Measurements from ENCODE around the gene CYP2F1.
"Not testable (repeated sequence)": the region's sequence is repeated elsewhere in the genome, so short reads cannot be mapped to it uniquely, and the experiment has no call there.

Gene CYP2F1, protein sequence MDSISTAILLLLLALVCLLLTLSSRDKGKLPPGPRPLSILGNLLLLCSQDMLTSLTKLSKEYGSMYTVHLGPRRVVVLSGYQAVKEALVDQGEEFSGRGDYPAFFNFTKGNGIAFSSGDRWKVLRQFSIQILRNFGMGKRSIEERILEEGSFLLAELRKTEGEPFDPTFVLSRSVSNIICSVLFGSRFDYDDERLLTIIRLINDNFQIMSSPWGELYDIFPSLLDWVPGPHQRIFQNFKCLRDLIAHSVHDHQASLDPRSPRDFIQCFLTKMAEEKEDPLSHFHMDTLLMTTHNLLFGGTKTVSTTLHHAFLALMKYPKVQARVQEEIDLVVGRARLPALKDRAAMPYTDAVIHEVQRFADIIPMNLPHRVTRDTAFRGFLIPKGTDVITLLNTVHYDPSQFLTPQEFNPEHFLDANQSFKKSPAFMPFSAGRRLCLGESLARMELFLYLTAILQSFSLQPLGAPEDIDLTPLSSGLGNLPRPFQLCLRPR

DNA sequence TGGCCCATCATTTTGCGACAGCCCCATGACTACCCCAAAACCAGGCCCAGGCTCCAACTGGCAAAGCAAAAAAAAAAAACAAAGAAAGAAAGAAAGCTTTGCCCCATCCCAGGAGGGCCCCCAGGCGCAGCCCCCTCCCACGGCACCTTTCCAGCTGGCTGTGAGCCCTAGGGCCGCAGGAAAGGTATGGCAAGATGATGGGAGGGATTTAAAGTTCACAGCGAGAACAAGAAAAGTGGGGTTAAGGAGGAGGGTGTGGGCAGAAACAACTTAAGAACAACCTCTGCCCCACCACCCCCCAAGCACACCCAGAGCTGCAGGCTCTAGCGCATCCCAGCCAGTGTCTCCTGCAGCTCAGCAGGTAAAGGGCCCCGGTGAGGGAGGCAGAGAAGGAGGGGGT, at the start of gene CYP2F1:
CYP2F1 (plus strand) TSS at position 301 of the 400 bp plus-strand sequence. CDS start 1,757 bp downstream, outside the sequence.
- no peak for DNase-seq (ENCODE audit: low spot score)

DNA sequence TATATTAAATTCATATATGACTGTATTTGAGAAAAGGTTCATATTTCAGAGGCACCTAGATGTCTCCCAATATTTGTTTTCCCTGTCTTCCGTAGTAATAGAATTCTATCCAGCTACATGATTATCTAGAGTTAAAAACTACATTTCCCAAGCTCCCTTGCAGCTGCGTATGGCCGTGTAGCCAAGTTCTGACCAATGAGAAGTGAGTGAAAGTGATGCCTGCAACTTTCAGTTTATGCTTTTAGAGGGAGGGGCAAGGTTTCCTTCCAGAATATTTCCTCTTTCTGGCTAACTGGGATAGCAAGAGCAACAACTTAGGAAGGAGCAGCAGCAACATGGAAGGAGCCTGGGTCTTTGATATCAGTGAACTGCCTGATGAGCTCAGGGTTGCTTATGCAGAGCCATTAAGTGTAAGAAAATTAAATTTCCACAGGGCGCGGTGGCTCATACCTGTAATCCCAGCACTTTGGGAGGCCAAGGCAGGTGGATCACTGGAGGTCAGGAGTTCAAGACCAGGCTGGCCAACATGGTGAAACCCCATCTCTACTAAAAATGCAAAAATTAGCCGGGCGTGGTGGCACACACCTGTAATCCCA, 49.2 kb upstream of the CYP2F1 start:
- DNase-seq (ENCODE audit: low spot score), result no peak

DNA sequence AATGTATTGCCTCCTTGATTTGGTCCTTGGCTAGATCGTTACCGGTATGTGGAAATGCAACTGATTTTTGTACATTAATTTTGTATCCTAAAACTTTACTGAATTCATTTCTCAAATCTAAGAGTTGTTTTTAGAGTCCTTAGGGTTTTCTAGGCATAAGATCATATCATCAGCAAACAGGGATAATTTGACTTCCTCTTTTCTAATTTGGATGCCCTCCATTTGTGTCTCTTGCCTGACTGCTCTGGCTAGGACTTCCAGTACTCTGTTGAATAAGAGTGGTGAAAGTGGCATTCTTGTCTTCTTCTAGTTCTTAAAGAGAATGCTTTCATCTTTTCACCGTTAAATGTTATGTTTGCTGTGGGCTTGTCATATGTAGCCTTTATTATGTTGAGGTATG, 37.9 kb upstream of the CYP2F1 start:
- DNase-seq (ENCODE audit: low spot score), result no peak

DNA sequence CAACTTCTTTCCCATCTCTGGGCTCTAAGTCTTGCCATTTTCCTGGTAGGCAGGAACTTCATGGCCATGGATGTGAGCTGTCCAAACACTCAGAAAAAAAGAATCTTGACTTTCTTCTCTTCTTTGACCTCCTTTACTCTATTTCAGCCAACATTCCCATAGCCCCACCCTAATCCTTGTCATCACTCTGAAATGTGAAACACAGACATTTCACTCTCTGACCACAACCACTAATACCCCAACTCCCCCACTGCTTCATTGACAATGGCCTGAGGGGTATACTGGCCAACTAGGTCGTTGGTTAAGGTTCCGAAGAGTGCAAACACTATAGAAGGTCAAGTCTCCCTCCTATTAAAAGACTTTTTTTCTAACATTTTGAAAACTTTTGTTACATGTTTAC, 30.7 kb upstream of the CYP2F1 start:
- DNase-seq (ENCODE audit: low spot score), result no peak

DNA sequence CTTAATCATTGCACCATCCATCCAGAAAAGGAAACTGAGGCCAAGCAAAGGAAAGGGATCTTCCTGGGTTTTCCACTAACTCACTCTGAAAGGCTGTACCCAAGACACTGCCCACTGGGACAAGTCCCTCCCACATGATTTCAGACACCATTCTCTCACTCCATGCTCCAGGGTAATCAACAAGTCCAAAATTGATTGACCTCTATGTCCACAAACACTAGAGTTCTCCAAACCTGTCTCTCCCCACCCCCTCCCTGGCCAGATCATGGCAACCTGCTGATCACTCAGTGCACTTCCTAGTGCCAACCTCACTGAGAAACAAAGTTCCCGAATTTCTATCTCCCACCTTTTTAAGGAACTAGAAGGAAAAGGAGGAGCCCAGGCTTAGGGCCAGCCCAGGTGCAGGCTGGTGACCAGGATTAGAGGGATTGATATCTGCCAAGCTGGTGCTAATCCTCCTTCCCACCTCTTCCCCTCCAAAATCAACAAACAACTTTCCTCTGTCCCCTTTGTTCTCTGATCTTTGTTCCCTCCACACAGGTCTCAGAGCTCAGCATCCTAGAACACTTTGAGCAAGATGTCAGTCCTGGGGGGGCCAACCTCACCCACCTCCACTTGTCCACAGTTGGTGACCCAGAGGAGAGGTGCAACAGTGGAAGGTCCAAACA, 28.4 kb upstream of the CYP2F1 start:
- DNase-seq (ENCODE audit: low spot score), result no peak

DNA sequence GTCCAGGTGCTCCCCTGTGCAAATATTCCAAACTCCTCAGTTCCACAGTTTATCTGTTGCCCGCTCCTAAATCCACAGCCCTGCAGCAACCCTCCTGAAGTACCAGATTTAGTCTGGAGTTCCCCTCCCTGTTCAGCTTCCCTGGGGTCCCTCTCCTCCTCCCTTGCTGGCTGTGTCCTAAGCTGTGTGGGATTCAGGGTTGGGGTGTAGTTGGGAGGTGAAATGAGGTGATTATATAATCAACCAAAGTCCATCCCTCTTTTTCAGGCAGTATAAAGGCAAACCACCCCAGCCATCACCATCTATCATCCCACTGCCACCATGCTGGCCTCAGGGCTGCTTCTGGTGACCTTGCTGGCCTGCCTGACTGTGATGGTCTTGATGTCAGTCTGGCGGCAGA, 26.1 kb upstream of the CYP2F1 start, which contains the start of gene CYP2A13:
CYP2A13 (plus strand) TSS at position 301 of the 400 bp plus-strand sequence; CDS start at position 322, 21 bp downstream.
- no peak for DNase-seq (ENCODE audit: low spot score)

DNA sequence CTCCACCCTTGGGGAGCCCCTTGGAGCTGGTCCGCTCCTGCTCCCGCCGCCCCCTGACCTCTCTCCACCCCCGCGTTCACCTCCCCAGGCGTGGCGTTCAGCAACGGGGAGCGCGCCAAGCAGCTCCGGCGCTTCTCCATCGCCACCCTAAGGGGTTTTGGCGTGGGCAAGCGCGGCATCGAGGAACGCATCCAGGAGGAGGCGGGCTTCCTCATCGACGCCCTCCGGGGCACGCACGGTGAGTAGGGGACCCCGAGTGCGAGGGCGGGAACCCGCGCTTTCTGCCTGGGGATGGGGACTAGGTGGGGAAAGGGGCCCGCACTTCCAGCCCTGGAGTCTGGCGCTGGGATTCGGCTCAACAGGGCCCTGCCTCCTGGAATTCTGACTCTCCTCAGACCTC, 24.3 kb upstream of the CYP2F1 start:
- DNase-seq (ENCODE audit: low spot score), result no peak

DNA sequence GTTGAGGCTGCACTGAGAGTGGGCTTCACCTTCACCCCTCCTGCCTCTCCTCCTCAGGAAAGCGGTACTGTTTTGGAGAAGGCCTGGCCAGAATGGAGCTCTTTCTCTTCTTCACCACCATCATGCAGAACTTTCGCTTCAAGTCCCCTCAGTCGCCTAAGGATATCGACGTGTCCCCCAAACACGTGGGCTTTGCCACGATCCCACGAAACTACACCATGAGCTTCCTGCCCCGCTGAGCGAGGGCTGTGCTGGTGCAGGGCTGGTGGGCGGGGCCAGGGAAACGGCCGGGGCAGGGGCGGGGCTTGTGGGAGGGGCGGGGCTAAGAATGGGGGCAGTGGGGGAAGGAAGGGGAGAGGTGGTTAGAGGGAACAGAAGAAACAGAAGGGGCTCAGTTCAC, 18.5 kb upstream of the CYP2F1 start:
- DNase-seq (ENCODE audit: low spot score), result no peak

DNA sequence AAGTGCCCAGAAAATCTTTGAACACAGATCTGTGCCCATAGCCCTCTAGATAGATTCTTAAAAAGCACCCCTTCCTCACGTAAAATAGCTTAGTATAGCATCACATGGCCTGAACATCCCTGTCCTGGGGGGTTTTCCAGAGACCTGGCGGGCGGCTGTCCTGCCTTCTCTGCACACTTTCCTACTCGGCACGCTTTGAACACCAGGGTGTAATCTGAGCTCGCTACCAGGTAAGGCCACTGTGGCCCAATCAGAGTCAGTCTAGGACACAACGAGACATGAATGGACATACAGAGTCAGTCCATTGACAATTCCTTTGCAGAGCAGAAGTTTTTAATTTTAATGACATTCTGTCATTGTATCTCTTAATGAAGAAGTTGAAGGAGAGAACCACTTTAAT, 17.9 kb upstream of the CYP2F1 start:
- no peak for DNase-seq (ENCODE audit: low spot score)

DNA sequence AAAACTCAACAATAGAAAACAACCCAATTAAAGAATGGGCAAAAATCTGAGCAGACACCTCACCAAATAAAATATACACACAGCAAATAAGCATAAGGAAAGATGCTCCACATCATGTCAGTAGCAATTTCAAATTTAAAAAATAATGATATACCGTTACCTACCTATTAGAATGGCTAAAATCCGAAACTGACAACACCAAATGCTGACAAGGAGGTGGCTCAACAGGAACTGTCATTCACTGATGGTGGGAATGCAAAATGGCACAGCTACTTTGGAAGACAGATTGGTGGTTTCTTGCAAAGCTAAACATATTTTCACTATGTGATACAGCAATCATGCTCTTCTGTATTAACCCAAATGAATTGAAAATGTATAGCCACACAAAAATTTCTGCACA, 16.9 kb upstream of the CYP2F1 start:
- DNase-seq (ENCODE audit: low spot score), result no peak

DNA sequence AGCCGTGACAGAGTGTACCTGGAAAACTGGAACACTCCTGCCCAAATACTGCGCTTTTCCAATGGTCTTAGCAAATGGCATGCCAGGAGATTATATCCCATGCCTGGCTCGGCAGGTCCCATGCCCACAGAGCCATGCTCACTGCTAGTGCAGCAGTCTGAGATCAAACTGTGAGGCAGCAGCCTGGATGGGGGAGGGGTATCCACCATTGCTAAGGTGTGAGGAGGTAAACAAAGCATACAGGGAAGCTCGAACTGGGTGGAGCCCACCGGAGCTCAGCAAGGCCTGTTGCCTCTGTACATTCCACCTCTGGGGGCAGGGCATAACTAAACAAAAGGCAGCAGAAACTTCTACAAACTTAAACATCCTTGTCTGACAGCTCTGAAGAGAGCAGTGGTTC, 15.5 kb upstream of the CYP2F1 start:
- DNase-seq (ENCODE audit: low spot score), result no peak

DNA sequence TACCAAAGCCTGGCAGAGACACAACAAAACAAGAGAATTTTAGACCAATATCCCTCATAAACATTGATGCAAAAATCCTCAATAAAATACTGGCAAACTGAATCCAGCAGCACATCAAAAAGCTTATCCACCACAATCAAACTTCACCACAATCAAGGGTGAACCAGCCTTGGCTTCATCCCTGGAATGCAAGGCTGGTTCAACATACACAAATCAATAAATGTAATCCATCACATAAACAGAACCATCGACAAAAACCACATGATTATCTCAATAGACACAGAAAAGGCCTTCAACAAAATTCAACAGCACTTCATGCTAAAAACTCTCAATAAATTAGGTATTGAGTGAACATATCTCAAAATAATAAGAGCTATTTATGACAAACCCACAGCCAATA, 12.0 kb upstream of the CYP2F1 start:
- not testable (repeated sequence) for DNase-seq (ENCODE audit: low spot score)

DNA sequence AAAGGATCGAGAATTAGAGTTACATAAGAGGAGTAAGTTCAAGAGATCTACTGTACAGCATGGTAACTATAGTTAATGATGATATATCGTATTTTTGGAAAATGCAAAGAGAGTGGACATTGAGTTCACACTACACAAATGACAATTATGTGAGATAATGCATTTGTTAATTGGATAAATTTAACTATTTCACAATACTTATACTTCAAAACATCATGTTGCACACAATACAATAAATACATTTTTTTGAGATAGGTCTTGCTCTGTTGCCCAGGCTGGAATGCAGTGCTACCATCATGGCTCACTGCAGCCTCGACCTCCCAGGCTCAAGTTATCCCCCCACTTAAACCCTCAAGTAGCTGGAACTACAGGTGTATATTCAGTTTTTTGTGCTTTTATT, 8.1 kb upstream of the CYP2F1 start:
- no peak for DNase-seq (ENCODE audit: low spot score)

DNA sequence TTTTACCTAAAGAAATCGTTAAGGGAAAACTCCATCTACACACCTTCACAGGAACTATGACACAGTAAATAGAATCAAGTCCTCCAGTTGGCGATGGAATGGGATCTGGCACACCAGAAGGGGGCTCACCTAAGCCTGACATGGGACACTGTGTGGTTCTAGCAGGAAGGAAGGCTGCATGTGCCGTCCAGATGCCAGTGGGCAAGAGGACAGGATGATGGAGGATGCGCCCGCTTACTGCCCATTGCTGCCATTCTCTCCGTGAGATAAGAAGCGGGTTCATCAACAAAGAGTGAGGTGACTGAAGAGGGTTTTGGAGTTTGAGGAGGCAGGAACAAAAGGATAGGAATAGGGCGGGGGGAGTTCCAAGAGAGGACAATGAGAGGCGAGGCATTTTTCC, 2.9 kb upstream of the CYP2F1 start:
- DNase-seq (ENCODE audit: low spot score), result no peak

DNA sequence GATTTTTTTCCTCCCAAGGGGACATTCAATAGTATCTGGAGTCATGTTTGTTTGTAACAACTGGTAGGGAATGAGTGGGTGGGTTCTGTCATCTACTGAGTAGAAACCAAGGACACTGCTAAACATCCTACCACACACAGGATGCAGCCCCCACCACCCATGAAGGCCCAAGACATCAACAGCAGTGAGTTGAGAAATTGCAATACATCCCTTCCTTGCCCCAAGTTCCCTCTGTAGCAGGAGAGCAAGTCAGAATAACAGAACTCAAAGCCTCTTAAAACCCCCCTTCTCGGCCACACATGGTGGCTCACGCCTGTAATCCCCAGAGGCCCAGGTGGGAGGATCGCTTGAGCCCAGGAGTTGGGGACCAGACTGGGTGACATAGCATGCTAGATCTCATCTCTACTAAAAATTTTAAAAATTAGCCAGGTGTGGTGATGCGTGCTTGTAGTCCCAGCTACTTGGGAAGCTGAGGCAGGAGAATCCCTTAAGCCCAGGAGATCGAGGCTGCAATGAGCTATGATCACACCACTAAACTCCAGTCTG, 2.4 kb upstream of the CYP2F1 start:
- DNase-seq (ENCODE audit: low spot score), result no peak

DNA sequence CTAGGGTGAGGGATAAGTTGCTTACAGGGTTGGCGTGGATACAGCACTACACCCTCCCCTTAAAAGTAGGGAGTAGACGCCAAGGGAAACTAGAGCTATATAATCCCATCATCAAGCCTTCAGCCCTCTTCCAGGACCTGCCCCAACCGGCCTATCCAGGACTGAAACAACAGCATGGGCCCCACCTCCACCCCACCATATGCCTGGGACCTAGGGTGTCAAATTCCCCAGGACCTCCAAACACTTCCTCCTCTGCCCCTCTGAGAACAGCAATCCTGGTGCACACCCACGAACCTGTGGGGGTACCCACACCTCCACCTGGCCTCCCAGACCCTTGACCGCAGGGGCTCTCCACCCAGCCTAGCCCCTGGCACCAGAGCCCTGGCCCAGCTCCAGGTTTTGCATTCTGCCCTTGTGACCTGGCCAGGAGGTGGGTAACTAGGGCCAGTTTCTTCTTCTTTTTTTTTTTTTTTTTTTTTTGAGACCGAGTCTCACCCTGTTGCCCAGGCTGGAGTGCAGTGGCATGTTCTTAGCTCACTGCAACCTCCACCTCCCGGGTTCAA, 1.4 kb upstream of the CYP2F1 start:
- DNase-seq (ENCODE audit: low spot score), result no peak

DNA sequence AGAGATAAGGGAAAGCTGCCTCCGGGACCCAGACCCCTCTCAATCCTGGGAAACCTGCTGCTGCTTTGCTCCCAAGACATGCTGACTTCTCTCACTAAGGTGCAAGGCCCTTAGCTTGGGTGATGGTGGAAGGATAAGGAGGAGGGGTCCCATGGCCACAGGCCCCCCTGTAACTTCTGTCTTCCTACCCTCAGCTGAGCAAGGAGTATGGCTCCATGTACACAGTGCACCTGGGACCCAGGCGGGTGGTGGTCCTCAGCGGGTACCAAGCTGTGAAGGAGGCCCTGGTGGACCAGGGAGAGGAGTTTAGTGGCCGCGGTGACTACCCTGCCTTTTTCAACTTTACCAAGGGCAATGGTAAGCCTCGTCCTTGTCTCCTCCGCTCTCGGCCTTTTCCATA, 2.0 kb downstream of the CYP2F1 start:
- DNase-seq (ENCODE audit: low spot score), result no peak

DNA sequence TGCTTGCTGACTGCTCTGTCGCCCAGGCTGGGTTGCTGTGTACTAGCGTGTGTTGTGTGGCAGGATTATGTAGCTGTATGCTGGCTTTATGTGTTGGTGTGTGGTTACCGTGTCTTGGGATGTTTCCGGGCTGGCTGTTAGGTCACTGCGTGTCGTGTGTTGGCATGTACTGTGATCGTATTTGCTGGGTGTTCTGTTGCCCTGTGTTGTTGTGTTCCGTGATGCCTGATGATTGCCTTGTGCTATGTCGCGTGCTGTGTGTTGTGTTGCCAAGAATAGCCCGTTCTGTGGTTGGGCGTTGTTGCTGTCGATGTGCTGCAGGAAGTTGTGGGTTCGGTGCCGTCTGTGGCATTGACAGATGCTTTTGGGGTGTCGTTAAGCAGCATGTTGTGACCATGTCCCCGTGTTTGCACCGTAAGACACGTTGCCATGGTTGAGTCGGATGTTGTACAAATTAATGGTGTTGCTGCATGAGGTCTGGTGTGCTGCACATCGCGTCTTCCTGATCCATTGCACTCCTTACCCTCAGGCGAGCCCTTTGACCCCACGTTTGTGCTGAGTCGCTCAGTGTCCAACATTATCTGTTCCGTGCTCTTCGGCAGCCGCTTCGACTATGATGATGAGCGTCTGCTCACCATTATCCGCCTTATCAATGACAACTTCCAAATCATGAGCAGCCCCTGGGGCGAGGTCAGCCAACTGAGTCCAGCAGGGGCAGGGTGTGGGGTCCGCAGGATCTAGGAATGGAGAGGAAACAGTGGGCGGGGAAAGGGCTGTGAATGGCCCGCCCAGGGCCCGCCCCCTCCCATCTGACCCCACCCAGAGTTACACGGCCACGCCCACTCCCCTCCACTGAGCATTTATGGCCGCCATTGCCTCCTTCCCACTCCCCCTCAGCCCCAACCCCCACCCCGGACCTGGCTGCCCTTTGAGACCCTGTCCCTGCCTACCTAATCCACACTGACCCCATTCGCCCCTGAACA, 7.0 kb downstream of the CYP2F1 start:
- peak; percentile 85 for DNase-seq (ENCODE audit: low spot score)

DNA sequence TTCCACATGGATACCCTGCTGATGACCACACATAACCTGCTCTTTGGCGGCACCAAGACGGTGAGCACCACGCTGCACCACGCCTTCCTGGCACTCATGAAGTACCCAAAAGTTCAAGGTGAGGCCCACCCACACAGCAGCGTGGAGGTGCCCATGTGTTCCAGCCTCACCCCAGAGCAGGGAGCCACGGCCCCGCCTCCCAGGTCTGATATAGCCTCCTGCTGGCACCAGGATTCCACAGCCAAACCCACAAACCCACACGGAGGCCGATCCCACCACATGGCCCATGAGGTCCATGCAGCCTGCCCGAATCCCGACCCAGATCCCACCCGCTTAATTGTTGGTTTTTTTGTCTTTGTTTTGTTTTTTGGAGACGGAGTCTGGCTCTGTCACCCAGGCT, 8.6 kb downstream of the CYP2F1 start:
- not testable (repeated sequence) for DNase-seq (ENCODE audit: low spot score)

DNA sequence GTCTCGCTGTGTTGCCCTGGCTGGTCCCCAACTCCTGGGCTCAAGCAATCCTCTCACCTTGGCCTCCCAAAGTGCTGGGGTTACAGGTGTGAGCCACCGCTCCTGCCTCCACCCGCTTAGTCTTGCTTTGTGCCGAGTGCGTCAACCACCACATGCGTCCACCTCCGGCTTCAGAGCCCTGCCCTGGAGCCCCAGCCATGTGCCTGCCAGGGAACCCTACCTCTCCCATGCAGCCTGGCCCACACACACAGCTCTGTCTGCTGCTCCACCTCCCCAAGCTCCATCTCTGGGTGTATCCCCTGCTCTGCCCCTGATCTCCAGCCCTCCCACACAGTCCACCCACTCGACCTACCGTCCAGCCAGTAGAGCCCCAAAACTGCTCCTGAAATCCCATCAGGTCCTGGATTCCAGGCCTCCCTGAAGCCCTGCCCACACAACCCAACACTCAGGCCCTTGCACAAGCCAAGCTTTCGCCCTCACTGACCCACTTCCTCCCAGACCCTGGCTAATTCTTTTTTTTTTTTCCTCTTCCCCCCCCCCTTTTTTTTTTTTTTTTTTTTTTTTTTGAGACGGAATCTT, 9.6 kb downstream of the CYP2F1 start:
- no peak for DNase-seq (ENCODE audit: low spot score)

DNA sequence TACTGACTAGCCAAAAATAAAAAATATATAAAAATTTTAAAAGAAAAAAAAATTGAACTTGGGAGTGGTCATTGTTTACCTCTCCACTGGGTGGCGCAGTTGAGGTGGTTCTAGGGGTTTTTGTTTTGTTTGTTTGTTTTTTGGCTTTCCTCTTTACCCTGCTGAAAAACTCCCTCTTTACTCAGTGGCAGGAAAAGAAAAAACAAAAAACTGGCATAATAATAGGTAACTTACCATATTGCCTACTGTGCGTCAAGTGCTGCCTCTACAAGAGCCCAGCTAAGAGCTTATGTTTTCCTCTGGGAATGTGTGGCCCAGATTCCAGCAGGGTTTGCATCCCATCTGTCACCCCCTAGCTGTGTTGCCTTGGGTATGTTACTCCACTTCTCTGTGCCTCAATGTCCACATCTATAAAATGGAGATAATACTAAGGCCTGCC, 12.6 kb downstream of the CYP2F1 start:
- peak; percentile 58 for DNase-seq (ENCODE audit: low spot score)
